Neural progenitor cell (in vitro differentiated cells): ENCODE data around the gene ASPHD2.

Experiments used
- CTCF ChIP-seq: fragments of 200-600 bp; sonication (generic); IDR thresholded peaks from 2 replicates; pipeline ENCODE4 v1.5.1; 2017; ENCODE audit warnings: antibody characterized with exemption, mild to moderate bottlenecking
- EZH2 ChIP-seq: fragments of 200-600 bp; sonication (generic); IDR thresholded peaks from 2 replicates; pipeline ENCODE4 v1.6.1; 2017; ENCODE audit warnings: antibody characterized with exemption, mild to moderate bottlenecking, moderate library complexity
- EZH2phosphoT487 ChIP-seq: fragments of 200-600 bp; sonication (generic); IDR thresholded peaks from 2 replicates; pipeline ENCODE4 v1.6.1; 2017; ENCODE audit warnings: antibody characterized with exemption

GRCh38 chr22:26479792-26480610, 50.9 kb downstream of the ASPHD2 start:
- TF ChIP-seq EZH2 (no peak), CTCF (no peak), EZH2phosphoT487 (no peak)
